Measurements from ENCODE around the gene OSBP2.

- TF ChIP-seq CTCF (IDR thresholded peaks at IDR 0.05) (no peak), POLR2A (IDR thresholded peaks at IDR 0.05) (no peak)
Measured at GRCh38 chr22:30694640-30695350, at the start of gene OSBP2.

All from right lobe of liver (tissue), 4 donors.